ENCODE measurements around the gene CCDC179.

DNA sequence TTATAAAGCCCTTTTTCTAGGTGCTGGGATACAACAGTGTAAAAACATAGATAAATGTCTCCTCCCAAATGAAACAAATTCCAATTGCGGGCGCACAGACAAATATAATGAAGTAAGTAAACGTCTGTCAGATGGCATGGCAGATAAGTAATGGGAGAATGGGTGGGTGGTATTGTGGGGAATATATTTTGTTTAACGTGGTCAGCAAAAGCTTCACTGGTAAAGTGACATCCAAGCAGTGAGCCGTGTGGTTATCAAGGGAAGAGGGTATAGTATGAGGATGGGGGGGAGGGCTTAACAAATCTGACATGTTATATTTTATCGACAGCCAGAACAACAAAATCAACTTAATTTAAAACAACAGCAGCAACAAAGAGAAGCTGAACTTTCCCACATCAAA is 31.9 kb downstream of the CCDC179 start:
- TF ChIP-seq POLR2AphosphoS5 (IDR thresholded peaks at IDR 0.05) (no peak), CTCF (IDR thresholded peaks at IDR 0.05) (no peak), EP300 (IDR thresholded peaks at IDR 0.05) (no peak)

Measured in upper lobe of left lung (tissue), 4 donors.